Measurements from ENCODE around the gene TBC1D10A.
"Not testable (repeated sequence)": the region's sequence is repeated elsewhere in the genome, so short reads cannot be mapped to it uniquely, and the experiment has no call there.

The TBC1D10A gene

GRCh38 chr22:30348404-30348803 lies 21.7 kb upstream of the TBC1D10A start:
- no peak for DNase-seq (ENCODE audit: extremely low read depth, low read depth)
- H3K4me3 ChIP-seq (replicated peaks; ENCODE audit: low read depth, low read length) = no peak overlapping the region
- TF ChIP-seq CTCF (IDR thresholded peaks at IDR 0.05; ENCODE audit: low read depth, low read length, missing control alignments) = no peak

GRCh38 chr22:30347255-30347892 lies 20.6 kb upstream of the TBC1D10A start:
- TF ChIP-seq CTCF (IDR thresholded peaks at IDR 0.05; ENCODE audit: low read depth, low read length, missing control alignments) = no peak
- H3K4me3 ChIP-seq (replicated peaks; ENCODE audit: low read depth, low read length) = no peak overlapping the region
- no peak for DNase-seq (ENCODE audit: extremely low read depth, low read depth)

- no peak overlapping the region for H3K4me3 ChIP-seq (replicated peaks; ENCODE audit: low read depth, low read length)
- no peak for TF ChIP-seq CTCF (IDR thresholded peaks at IDR 0.05; ENCODE audit: low read depth, low read length, missing control alignments)
- no peak for DNase-seq (ENCODE audit: extremely low read depth, low read depth)
Measured at GRCh38 chr22:30344447-30345200, 17.9 kb upstream of the TBC1D10A start.

- H3K4me3 ChIP-seq (replicated peaks; ENCODE audit: low read depth, low read length) = no peak overlapping the region
- DNase-seq (ENCODE audit: extremely low read depth, low read depth) = no peak
- no peak for TF ChIP-seq CTCF (IDR thresholded peaks at IDR 0.05; ENCODE audit: low read depth, low read length, missing control alignments)
Measured at GRCh38 chr22:30340911-30341685, 14.4 kb upstream of the TBC1D10A start.

- no peak overlapping the region for H3K4me3 ChIP-seq (replicated peaks; ENCODE audit: low read depth, low read length)
- TF ChIP-seq CTCF (IDR thresholded peaks at IDR 0.05; ENCODE audit: low read depth, low read length, missing control alignments) = no peak
- no peak for DNase-seq (ENCODE audit: extremely low read depth, low read depth)
Measured at GRCh38 chr22:30338802-30339201, 12.1 kb upstream of the TBC1D10A start.

GRCh38 chr22:30338341-30338740 lies 11.6 kb upstream of the TBC1D10A start:
- DNase-seq (ENCODE audit: extremely low read depth, low read depth); H3K4me3 ChIP-seq (replicated peaks; ENCODE audit: low read depth, low read length): not testable (repeated sequence)

GRCh38 chr22:30337461-30337778 lies 10.7 kb upstream of the TBC1D10A start:
- no peak overlapping the region for H3K4me3 ChIP-seq (replicated peaks; ENCODE audit: low read depth, low read length)
- no peak for DNase-seq (ENCODE audit: extremely low read depth, low read depth)
- TF ChIP-seq CTCF (IDR thresholded peaks at IDR 0.05; ENCODE audit: low read depth, low read length, missing control alignments) = no peak
